Fibroblast of skin of right biceps (primary cell): ENCODE data around the gene ARFIP1.

Experiments
- DNase-seq: peaks from one replicate; pipeline ENCODE4 v3.0.0-alpha.2; 2013

The ARFIP1 gene

DNA sequence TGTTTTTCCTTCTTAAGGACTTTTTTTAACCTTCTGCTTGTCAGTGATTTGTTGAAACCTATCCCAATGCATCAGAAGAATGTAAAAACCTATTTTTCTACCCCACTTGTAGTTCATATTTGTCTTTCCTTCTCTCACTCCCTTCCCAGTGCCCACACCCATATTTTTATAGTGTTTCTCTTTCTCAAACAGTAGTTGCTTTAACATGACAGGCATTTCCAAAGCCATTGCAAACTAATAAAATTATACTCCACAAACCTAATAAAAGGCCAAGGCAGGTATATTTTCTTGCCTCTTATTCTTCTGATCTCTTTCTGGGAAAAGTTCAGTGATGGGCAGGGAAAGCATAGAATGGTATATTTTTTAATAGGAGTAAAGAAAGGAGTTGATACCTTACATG lies 120.6 kb downstream of the ARFIP1 start:
- no peak for DNase-seq

DNA sequence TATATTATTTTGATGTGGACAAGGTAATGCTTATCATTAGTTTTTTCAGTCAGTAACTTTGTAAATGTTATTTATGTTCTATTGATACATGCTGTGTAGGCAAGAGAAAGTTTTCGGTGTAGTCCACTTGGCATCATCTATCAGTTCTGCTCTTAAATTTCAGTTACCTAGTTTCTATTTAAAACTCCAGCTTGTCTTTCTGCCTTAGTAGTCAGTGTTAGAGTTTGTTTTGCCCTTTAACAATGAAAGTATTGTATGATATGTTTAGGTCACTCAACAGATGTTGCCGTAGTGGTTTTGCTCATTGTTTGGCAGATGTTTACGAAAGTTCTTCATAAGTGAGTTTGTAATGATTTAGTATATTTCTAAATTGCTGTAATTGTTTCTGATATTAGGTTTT lies 121.5 kb downstream of the ARFIP1 start:
- no peak for DNase-seq

GRCh38 chr4:152903658-152904057 lies 123.9 kb downstream of the ARFIP1 start:
- DNase-seq = no peak

GRCh38 chr4:152909901-152910300 lies 130.1 kb downstream of the ARFIP1 start:
- no peak for DNase-seq

DNA sequence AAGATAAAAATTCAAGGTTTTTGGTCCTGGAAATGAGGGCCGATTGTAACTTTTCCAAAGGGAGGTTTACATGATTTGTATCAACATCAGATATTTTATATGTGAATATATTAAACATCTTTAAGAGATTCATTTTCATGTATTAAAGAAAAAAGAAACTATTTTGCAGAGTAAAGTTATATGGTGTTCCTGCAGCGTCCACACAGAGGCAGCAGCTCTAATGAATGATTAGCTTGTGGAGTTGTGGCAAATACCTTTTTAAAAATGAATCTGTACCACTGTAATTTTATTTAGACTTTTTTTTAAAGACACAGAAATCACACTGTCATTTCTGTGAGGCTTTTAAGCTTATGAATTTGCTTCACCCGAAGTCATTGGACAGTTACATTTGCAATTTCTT lies 130.8 kb downstream of the ARFIP1 start:
- no peak for DNase-seq

DNA sequence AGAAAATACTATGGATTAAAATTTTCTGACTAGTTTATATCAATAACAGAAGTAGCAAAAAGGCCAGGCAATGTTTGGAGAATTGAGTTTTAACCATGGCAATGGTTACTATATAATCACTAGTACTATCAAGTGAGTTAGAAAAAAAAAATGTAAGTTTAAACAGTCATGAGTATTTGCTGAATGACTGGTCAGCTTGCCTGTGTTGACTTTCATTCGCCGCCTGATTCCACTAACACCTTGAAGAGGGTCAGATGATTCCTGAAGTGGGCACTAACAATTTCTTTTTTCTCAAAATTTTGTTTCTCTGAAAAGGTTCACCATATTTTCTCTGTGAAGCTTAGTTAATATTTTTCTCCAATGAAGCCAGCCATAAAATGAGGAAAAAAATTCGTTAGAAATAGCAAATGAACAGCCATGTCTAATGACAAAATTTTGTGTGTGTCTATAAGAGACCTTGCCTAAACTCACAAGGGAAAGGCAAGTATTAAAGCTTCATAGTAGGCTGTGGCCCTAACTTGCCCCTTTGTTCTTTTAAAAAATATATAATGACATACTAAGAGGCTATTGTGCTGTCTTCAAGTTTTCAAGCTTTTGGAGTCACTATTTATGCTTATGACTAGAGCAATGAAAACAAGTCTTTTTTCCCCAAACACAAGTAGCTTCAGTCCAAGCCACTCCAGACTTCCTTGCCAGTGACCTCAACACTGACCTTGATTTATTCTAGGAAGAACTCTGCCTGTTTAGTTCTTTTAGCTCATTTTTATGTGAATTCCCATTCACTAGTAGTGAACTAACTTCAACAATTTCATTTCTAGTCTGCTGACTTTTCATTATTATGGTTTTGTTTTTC lies 138.0 kb downstream of the ARFIP1 start:
- DNase-seq = no peak

- DNase-seq = no peak
Measured at GRCh38 chr4:152919826-152920225, 140.1 kb downstream of the ARFIP1 start.

- peak; percentile 41 for DNase-seq
Measured at GRCh38 chr4:152920768-152921167, 141.0 kb downstream of the ARFIP1 start.

DNA sequence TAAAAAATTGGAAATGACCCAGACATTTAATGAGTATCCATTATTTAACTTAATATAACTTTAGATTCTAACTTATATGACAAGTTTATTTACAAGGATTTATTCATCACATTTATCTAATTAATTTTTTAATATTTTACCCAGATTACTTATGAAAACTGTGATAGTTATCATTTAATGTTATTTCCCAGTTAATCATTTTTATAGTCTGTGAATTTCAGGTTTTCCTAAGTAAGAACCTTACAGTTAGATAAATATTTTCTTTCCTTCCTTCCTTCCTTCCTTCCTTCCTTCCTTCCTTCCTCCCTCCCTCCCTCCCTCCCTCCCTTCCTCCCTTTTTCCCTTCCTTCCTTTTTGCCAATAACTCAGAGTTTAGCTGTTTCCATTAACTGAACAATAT lies 141.5 kb downstream of the ARFIP1 start:
- no peak for DNase-seq

DNA sequence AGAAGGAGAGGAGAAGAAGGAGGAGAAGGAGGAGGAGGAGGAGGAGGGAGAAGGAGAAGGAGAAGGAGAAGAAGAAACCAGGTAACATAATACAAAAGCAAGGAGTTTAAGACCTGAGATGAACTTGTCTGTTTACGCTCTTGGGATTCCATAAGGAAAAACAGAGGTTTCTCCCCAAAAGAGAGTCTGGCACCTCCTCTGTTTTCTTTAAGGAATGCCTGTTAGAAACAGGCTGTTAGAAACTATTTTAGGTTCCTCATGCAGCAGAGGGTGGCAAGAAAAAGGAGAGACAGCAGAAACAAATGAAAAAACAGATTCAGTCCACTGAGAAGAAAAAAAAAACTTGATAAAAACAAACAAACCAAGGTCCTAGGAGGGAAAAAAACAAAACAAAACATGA lies 146.1 kb downstream of the ARFIP1 start:
- DNase-seq = no peak

DNA sequence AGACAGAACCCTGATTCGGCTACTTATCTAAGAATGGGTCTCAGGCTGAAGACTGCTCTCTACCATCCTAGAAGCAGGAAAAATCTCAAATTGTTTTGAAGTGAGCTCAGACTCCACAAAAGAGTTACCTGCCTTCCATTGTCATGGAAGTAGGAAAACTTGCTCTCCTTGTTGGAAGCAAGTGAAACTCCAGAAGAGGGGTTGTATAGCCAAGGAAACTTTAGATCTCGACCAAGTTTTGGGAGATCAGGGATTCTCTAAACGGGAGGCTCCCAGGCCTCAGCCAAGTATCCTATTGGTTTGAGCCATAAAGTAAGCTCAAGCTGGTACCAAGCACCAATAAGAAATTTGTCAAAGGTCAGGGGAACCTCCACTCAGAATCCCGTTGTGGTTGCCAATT lies 147.2 kb downstream of the ARFIP1 start:
- DNase-seq = no peak

DNA sequence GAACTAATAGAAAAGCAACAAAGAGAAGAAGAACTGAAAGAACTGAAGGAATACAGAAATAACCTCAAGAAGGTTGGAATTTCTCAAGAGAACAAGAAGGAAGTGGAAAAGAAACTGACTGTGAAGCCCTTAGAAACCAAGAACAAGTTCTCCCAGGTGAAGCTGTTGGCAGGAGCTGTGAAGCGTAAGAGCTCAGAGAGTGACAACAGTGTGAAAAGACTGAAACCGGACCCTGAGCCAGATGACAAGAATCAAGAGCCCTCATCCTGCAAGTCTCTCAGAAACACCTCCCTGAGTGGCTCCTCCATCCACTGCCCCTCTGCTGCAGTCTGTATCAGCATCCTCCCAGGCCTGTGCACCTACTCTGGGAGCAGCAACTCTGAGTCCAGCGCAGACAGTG lies 148.0 kb downstream of the ARFIP1 start:
- DNase-seq = no peak

DNA sequence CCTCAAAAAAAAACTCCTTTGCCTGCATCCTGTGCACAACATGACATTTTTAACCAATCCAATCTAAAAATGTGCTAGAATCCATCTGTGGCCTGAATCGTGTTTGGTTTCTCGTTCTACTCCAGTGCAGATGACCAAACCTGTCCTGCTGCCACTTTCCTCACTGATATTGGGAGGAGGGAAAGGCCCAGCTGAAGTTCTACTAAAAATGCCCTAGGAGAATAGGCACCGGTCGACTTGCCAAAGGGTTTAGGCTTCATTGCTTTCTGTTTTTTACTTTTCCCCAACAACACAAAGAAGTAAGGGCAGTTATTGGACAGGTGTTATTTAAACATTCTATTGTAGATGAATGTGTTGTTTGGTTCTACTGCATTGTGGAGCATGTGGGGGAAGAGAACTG lies 148.5 kb downstream of the ARFIP1 start:
- DNase-seq = no peak

DNA sequence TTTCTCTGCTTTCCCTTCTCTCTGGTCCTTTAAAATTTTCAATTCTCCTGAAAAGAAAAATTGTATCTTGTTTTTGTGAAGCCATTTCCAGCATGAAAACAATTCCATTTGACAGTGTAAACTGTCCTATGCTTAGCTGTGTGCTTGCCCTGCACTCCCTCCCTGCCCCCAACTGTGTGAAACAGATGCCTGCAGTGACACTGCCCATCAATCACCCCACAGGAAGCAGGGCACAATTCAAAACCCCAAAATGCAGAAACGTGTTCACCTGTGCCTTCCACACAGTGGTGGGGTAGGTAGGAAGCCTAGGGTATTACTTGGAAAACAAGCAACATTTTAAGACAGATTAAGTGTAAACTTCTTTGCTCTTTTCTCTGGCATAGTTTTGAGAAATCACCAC lies 150.1 kb downstream of the ARFIP1 start:
- no peak for DNase-seq

GRCh38 chr4:152935143-152935542 lies 155.4 kb downstream of the ARFIP1 start:
- no peak for DNase-seq

DNA sequence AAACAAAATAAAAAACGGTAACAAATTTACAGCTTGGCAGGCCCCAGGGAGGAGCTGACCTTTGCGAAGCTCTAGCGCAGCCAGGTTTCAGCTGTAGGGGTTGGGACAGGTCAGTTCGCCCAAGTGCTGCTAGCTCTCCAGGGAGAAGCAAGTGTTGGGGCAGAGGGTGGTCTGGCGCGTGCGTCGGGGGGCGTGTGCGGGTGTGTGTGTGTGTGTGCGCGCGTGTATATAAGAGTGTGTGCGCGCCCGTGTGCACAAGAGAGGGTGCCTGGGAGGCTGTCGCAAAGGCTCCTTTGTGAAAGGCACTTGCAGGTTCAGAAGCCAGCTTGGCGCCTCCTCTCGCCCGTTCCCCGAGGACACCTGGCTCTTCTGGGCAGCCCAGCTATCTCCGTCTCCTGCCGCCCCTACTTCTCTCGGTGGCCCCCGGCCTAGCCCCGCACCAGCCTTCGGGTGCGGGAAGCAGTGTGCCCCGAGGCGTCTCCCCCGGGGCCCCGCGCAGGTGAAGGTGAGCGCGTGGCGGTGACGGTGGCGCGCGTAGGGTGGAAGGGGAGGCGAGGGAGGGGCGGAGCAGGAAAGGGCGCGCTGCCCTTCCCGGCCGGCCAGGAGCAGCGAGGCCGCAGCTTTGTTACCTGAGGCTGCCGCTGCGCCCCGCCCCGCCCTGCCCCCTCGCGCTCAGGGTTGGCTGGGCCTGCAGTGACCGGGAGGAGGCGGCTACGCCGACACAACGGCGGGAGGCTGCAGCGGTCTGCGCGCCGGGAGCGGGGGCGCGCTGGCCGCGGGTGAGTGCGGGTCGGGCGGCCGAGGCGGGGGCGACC lies 156.1 kb downstream of the ARFIP1 start, which contains the start of gene FHDC1:
FHDC1 (plus strand) TSS at position 693 of the 815 bp plus-strand sequence. CDS start 6,735 bp downstream, outside the sequence.
- DNase-seq = no peak

DNA sequence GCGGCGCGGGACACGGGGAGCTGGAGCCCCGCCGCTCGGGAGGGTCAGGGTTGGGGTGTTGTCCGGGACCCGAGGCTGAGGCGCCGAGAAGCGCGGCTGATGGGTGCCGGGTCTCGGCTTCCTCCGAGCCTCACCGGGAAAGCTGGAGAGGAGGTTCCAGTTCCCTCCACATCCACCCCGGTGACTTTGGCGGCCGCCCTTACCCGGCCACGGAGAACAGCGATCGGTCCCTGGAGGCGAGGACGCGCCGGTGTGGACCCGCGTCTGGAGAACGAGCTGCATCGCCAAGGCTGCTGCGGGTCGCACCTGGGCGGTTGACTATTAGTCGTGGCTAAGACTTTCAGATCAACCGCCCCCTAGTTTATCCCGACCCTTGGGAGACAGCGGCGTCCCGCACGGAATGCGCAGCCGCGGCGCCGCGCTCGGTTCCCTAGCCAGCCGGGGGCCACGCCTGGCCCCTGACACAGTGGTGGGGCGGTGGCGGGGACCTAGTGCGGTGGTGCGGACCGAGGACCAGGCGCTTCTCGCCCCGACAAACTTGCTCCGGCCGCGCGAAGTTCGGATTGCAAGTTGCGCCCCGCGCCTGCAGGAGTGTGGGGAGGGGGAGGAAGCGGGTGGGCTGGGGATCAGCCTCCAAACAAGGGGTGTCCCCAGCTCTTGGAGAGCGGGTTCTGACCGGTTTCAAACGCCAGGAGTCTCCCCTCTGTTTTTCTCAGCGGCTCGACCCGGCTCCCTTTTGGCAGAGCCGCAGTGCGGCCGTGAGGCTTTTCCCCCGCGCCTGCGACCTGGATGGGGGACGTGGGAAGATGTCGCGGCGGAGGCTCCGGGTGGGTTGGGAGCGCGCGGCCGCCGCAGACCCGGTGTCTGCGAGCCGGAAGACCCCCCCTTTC lies 156.9 kb downstream of the ARFIP1 start:
- DNase-seq = peak; percentile 19

- DNase-seq = peak; percentile 45
Measured at GRCh38 chr4:152937336-152938236, 157.8 kb downstream of the ARFIP1 start.

DNA sequence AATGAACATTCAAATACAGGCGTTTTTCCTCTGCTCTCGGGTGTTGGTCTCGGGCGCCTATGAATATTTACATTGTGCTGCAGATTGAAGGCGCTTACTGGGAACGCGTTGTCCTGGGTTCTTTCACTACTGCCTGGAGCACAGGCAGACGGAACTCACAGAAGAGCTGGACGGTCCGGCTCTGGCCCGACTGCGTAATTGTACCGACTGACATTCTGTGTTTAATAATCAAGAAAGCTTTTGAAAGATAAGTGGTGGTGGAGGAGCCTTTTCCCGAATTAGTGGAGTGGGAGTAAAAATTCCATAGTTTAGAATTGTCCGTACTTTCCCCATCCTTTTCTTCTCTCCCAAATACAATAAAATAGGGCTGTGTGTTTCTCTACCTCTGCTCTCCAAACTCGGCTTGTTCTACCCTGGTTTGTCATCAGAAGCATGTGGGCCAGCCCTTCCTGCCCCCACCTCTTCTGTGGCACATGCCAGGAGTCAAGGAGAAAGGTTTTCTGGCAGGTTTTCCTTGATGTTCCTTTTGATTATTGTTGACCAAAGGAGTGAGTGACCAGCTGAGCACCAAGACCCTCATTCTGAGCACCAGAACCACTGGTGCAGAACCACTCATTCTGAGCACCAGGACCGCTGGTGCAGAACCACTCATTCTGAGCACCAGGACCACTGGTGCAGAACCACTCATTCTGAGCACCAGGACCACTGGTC lies 158.6 kb downstream of the ARFIP1 start:
- DNase-seq = no peak

GRCh38 chr4:152939621-152940020 lies 159.9 kb downstream of the ARFIP1 start:
- no peak for DNase-seq

DNA sequence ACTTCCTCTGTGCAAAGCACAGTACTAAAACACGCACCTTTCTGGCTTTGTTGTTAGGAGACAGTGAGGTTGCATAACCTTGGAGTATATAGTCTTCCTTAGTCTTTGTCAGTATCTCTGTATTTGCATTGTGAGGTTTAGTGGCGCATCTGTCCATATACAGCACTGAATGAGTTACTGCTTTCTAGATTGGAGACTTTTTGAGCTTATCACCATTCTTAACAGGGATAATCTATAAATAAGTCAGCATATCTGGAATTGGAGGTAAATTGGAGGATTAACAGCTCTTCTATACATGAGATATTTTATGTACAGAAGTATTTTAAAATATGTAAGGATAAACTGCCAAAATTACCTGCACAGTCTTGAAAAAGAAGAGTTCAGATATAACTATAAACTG lies 160.7 kb downstream of the ARFIP1 start:
- DNase-seq = no peak
